Eye (tissue), 1 donor: ENCODE data around the gene MYBPH.
A peak's percentile ranks its signal among the peaks of the same experiment; 100 is the strongest.

Experiments
- DNase-seq: peaks from one replicate; pipeline ENCODE4 v3.0.0-alpha.2; 2015

MYBPH gene

DNA sequence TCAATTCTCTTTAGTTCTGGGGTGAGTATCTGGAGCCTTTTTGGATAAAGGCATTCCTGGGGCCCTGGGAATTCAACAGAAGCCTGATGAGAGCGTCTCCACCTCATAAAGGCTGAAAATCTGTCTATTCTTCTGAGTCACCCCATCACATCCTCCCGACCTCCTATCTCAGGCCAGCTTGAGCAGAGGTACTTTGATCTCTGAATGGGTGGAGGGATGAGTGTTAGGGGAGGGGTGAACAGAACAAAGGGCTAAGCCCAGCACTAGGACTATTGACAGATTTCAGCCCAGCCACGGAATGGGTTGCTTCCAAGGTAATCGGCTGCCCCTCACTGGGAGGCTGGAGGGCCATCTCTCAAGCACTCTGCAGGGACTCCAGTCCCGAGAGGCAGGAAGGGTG, 2.5 kb upstream of the MYBPH start:
- peak; percentile 43 for DNase-seq

DNA sequence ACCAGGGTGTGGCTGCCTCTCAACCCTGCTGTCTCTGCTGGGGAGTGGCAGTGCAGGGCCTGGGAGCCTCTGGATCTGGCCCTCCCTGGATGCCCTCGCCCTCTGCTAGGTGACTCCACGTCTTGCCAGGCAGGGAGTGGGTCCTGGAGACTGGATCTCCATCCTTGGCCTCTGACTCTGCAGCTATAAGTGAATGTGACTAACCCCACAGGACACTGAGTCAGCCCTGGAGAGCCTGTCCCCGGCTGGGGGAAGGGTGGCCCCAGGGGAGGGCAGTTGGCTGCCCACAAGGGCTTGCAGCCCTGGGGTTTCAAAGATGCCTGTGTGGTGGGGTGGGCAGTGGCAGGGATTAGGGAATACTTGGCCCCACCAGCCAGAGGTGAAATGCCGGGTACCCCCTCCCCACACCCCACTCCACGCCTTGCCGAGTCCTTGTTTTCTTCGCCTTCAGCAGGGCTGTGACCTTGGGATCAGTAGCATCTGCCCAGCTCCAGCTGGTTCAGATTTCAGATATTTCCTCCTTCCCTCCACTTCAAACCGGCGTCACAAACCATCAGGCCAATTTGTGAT, 1.9 kb upstream of the MYBPH start:
- DNase-seq, result no peak

DNA sequence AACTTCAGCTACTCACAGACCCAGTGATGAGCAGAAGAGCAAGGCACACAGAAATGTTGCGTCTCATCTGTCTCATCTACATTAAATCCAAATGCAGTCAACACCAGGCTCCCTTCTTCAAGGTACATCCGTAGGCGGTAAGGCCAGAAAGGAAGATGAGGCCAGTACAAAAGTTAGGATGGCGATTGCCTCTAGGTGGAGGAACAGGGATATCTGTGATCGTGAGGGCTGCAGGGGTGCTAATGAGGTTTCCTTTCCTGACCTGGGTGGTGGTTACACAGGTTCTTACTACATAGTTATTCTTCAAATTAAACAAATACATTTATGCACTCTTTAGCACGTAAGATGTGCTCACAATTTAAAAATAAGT, 1.4 kb upstream of the MYBPH start:
- no peak for DNase-seq

DNA sequence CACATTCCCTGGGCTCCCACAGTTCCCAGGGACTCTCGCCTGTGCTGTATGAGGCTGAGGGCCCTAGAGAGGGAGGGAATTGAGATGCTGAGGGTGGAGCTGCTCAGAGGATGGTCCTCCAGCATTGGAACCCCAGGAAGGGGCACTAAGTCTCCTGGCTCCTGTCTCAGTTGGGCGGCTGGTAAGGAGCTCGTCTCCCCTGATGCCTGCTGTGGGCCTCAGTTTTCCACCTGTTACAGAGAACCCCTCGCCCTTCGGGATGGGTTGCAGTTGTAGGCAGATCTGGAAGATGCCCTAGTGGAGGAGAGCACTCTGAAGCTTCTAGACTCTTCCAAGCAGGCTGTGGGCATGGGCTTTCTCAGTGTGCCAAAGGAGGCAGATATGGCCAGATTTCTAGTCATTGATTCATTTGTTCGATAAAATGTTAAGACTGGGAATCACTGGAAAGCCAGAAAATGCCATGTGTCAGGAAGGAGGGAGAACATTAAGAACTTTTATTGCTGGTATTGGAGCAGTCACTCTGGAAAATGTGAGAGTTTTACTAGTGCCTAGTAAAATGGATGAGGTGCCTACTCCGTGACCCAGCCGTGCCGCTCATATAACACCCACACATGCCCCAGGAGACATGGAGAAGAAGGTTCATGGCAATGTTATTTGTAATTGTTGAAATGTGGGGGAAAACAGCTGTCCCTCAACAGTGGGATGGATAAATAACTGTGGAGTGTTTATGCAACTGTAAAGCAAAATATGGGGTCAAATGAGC, 828 bp upstream of the MYBPH start:
- DNase-seq, result no peak

DNA sequence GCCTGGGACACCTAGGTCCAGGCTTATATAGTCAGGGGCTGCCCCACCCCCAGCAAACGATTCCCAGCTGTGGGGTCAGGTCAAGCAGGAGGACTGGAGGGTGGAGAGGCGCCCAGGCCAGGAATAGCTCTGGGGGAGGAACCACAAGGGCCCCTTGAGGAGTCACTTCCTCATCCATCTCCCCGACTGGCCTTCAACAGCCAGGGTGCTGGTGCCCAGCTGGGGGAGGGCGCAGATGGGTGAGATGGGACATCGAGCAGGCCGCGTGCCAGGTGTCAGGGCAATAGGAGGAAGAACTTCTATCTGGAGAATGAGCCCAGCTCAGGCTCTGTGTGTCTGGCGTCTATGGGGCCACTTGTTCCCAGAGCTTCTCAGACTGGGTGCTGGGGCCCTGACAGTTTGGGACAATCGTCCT, 208 bp upstream of the MYBPH start:
- no peak for DNase-seq

DNA sequence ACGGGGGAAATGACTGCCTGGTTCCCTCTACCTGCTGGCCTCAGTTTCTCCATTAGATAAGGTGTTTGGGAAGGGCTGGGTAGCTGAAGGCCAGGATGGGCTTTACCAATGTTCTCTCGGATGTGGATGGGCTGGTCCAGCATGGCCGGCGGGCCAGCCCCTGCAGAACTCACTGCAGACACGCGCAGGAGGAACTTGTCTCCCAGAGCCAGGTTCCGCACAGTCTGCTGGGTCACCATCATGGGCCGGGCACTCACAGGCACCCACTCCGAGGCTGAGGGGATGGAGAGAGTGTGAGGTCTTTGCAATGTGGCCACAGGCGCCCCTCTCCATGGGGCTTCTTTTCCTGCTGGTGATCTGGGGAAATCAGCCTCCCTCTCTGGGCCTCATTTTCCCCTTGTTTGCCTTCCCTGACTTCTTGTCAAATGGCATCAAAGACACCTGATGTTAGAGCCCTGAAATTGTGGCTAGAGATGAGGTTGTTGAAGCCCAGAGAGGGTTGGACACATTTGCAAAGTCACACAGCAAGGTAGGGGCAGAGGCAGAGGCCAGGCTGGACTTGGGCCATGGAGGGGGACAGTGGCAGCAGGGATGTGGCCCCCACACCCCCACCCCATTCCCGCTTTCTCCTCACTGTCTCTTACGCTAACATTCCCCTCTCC, 1.2 kb downstream of the MYBPH start:
- DNase-seq, result no peak

DNA sequence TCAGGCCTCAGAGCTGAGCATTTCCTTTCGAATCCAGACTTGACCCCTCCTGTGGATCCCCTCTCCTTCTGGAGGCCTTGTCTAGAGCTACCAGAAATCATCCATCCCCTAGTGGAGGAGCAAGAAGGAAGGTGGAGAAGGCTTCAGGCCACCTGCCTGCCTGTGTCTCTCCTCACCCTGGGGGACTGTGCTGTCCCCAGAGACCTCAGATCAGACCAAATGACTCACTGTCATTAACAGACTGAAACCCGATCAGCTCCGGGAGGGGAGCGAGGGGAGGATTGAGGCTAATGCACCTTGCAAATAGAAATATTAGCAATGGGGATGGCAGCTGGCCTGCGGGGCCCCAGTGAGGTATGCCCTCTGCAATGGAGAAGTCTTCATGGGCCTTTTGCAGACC, 2.1 kb downstream of the MYBPH start:
- DNase-seq, result no peak

DNA sequence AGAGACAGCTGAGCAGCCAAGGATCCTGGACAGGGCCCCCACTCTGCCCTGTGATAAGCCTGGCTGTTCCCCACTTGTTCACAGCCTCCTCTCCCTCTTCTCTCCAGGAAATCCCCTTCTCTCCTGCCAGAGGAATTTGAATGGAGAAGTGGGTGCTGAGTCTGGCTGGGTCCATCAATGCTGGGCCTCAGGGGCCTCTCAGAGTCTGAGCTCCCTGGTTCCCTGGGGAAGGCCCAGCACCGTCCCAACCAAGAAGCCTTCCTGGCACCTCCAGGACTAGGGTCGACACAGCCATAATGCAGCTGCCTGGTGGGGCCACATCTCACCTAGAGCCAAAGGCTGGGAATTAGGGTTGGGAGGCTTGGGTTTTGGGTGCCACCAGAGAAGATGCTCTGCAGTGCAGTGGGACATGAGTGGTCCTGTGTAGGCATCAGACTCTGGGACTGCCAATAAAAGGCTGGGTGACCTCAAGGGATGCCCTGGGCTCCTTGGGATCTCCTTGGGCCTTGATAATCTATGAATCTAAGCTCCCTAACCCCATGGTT, 2.5 kb downstream of the MYBPH start:
- DNase-seq, result no peak

DNA sequence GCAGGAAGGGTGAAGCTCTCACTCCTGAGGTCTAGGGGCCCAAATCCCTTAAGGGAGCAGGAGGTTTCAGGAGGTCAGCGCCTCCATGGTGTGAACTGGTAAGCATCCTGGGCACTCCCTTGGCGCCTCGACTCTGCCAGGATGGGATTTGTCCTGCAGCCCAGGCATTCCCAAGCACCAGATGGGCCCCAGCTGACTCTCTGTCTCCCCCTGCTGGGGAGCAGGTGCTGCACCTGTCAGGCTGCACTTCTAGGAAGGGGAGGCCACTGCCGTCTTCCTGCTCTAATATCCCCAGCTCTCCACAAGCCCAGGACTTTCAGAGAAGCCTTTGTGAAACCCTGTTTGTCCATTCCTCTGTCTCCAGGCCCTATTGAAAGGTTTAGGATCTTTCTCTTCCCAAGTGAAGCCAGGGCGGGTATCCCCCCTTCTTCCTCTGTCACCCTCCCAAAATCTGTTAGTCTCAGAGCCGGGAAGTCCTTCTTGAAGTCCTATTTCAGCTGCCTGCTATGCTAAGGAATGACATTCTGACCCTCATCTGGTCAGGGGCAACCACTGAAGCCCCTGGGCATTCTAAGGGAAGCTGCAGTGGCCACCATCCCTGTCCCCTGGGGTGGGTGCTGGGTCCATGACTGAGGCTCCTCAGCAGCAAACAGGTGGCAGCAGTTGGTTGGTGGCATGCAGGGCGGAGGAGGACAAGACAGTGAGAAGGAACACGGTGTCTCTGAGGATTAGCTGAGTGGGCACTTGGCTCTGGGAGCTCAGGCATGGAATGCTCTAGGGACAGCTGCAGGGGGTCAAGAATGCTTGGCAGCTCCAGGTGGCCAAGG, 3.2 kb downstream of the MYBPH start:
- peak; percentile 71 for DNase-seq

DNA sequence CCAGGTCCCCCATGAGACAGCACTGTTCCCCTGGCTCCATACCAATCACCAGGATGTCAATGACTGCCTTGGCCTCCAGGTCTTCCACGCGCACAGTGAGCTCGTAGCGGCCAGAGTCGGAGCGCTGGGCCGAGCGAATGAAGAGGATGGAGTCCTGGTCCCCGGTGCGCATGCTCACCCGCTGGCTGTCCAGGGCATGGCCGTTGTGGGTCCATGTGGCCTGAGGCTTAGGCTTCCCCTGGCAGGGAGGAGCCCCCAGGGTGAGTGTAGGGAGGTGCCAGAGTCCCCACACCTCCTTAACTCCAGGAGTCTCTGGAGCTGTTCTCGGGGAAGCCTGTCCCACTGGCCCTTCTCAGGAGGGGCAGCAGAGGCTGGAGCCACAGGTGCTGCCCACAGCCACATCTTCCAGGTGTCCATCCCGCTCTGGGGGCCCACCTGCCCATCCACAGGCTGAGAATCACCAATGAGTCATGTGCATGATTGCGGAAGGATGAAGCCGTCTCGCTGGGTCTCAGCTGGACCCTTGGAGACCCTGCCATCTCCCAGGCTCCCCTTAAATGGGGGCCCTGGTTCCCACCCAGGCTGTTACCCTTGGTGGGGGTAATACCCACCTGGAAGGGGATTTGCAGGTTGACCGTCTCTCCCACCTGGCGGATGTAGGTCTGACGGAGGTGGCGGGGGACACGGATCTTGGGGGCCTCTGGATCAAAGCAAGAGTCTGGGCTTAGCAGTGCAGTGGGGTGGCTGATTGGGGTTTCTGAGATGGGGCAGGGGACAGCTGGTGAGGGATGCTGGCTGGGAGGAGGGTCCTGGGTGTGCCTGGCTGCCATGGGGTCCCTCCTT, 4.1 kb downstream of the MYBPH start:
- DNase-seq, result no peak

DNA sequence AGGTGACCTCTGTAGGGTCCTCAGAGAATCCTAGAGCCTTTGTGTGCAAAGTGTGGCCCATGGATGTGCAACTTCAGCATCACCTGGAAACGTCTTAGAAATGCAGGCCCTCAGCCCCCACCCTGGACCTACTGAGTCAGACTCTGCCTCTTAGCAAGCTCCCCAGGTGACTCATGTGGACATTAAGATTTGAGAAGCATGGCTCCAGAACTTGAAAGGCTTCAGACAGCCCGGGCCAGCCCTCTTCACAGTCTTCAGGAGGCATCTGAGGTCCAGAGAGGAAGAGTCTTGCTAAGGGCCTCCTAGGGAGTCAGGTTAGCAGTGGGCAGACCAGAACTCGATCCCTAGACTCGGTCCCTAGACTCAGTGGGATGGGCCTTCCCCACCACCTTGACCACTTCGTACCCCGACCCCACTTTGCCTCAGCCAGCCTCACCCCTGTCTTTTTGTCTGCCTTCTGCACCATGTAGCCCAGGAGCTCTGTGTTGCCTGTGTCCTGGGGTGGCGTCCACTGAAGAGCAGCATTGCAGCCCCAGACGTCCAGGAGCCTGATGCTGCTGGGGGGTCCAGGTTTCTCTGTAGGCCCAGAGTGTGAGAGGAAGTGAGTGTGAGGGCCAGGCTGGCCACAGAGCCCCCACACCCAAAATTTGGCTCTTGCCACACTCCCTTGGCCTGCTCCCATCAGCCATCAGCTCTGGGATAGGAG, 4.8 kb downstream of the MYBPH start:
- no peak for DNase-seq

DNA sequence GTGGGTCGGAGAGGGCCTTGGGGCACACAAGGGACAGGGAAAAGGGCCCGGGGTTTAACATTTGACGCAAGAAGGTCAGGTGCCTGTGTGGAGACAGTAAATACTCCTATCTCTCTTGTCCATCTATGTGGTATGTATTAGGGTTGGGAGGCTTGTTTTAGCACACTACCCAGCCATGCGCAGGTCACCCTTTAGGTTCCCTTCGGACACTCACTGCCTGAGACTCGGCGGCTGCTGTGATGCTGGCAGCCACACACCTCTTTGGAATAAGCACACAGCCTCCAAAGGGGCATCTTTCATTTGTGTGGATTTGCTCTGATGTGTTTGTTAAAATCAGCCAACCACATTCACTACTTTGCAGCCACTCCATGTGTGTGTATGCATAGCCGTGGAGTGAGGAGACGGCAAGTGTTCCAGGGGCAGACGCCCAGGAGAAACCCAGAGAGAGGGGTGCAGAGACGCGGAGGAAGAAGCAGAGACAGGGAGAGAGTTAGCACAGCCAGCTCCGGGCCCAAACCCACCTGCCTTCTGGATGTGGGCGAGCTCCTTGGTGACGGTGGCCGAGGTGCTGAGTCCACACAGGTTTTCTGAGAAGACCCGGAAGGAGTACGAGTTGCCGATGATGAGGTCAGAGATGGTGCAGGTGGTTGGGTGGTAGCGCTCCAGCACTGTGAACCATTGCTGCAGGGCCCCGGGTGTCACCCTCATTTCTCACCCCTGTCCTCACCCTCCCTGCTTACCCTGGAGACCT, 5.7 kb downstream of the MYBPH start:
- DNase-seq, result no peak

DNA sequence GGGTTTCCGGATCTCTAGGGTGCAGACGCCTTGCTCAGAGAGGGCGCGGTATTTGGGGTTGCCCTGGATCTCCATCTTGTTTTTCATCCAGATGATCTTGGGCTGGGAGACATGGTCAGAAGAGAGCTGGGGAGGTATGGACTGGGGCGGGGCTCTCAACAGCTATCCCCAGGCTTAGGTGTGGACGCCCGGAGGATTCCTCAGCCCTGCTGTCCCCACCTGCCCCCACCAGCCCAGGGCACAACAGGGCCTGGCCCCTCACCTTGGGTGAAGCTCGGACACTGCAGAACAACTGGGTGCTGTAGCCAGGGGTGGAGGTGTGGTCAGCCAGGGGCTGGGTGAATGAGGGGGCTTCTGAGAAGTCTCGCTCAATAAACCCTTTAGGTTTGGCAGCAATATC, 6.6 kb downstream of the MYBPH start:
- no peak for DNase-seq

DNA sequence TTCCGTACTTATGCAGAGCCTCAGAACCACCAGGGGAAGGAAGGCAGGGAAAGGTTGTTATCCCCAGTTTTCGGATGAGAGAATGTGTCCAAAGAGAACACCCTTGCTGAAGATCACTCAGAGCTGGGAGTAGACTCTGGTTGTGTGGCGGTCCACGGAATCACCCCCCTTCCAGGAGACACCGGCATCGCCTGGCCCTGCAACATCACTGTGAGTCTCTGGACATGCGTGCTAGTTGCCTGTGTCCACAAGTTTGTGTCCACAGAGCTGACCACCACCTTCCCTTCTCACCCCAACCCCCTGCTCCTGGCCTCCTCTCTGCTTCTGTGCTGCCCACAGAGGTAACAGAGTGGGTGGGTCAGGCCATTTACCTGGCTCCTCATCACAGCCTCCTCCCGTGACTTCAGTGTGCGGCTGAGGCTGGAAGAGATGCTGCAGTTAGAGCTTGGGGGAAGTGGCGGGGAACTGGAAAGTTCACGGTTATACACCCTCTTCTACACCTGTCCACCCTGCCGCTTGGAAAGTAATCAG, 7.3 kb downstream of the MYBPH start:
- DNase-seq, result no peak

DNA sequence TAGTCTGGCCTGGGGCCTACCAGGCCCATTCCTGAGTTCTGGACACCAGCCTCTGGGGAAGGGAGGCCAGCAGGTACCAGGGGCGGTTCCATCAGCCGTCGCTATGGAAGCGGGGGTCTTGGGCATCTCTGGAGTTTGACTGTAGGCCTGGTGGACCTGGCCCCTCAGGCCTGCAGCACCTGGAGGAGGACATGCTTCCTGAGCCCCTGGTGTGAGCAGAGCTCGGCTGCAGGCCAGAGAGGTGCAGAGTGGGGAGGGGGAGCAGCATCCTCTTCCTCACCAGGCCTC, 7.8 kb downstream of the MYBPH start:
- DNase-seq, result no peak

DNA sequence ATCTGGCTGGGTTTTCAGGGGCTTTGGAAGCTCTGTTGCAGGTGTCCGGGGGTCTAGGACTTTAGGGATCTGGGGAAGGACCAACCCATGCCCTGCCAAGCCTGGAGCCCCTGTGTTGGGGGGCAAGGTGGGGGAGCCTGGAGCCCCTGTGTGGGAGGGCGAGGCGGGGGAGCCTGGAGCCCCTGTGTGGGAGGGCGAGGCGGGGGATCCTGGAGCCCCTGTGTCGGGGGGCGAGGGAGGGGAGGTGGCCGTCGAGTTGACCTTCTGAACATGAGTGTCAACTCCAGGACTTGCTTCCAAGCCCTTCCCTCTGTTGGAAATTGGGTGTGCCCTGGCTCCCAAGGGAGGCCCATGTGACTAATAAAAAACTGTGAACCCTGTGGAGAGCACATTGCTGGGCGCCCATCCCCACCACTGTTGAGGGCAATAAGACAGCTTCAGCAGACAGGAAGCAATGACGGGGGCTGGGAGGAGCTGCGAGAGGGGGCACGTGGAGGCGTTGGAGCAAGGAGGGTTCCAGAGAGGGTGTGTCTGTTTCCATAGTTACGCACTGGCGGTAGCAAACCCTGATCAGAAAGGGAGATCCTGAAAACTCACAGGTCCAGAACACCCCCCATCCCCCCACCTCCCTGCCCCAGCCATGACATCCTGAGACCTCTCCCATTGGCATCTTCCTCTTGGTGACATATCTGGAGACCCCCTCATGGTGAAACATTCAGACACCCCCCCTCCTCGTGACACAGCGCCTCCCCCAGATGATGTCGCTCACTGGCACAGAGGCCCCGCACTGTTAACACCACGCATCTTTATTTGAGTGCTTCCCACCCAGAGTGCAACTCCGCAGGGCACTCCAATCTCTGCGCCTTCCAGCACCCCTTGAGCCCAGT, 8.4 kb downstream of the MYBPH start:
- DNase-seq, result no peak

DNA sequence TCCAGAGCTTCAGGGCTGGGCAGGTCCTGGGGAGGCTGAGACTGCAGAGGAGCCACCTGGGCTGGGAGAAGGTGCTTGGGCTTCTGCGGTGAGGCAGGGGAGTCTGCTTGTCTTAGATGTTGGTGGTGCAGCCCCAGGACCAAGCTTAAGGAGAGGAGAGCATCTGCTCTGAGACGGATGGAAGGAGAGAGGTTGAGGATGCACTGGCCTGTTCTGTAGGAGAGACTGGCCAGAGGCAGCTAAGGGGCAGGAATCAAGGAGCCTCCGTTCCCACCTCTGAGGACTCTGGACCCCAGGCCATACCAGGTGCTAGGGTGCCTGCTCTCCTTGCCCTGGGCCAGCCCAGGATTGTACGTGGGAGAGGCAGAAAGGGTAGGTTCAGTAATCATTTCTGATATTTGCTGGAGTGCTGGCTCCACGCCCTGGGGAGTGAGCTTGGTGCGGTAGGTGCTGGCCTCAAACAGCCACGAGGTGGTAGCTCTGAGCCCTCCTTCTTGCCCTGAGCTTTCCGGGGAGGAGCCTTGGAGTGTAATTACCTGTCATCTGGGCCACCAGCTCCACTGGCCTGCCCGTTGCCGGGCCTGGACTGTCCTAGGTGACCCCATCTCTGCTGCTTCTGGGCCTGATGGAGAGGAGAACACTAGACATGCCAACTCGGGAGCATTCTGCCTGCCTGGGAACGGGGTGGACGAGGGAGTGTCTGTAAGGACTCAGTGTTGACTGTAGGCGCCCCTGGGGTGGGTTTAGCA, 9.3 kb downstream of the MYBPH start:
- DNase-seq, result no peak

DNA sequence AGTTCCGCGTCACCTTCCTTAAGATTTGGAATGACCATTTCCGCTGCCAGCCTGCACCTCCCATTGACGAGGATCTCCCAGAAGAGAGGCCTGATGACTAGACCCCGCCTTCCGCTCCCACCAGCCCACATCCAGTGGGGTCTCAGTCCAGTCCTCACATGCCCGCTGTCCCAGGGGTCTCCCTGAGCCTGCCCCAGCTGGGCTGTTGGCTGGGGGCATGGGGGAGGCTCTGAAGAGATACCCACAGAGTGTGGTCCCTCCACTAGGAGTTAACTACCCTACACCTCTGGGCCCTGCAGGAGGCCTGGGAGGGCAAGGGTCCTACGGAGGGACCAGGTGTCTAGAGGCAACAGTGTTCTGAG, 9.8 kb downstream of the MYBPH start:
- DNase-seq, result no peak
